ENCODE results near the gene DGAT2.

DNA sequence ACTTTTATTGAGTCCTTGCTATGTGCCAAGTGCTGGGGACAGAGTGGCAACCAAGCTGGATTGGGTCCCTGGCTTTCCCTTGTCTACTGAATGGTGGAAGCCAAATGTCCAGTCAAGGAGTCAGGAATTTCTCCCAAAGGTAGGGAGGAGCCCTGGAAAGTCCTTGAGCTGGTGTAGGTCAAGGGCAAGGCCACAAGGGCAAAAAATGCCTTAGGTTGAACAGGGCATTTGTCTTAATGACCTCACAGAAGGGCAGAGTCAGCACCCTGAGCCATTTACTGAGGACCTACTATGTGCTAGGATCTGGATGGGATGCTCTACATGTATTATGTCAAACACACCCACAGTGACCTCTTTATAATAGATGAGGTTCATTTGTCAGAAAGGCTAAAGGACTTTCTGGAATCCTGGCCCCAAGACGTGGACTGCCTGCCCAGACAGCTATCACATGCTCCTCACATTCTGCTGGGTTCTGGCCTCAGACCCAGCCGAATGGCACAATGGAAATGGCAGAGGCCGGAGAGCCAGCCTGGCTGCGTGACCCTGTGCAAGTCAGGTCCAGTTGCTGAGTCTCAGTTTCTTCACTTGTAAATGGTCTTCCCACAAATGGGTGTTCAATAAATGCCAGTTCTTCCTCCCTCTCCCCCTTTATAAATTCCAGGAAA is 33.3 kb upstream of the DGAT2 start:
- TF ChIP-seq, protein P1, sequence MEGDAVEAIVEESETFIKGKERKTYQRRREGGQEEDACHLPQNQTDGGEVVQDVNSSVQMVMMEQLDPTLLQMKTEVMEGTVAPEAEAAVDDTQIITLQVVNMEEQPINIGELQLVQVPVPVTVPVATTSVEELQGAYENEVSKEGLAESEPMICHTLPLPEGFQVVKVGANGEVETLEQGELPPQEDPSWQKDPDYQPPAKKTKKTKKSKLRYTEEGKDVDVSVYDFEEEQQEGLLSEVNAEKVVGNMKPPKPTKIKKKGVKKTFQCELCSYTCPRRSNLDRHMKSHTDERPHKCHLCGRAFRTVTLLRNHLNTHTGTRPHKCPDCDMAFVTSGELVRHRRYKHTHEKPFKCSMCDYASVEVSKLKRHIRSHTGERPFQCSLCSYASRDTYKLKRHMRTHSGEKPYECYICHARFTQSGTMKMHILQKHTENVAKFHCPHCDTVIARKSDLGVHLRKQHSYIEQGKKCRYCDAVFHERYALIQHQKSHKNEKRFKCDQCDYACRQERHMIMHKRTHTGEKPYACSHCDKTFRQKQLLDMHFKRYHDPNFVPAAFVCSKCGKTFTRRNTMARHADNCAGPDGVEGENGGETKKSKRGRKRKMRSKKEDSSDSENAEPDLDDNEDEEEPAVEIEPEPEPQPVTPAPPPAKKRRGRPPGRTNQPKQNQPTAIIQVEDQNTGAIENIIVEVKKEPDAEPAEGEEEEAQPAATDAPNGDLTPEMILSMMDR (IDR thresholded peaks at IDR 0.05; ENCODE audit: borderline replicate concordance, extremely low read depth, low read length, poor library complexity, severe bottlenecking) = no peak
- TF ChIP-seq EZH2 (IDR thresholded peaks at IDR 0.05; ENCODE audit: borderline replicate concordance, low read depth, low read length, severe bottlenecking) = no peak
